Astrocyte of the hippocampus (primary cell): ENCODE measurements around the gene GCG.

Experiments
- DNase-seq: peaks from one replicate; pipeline ENCODE4 v3.0.0; 2011; ENCODE audit warnings: low read depth, low spot score

The GCG gene

GRCh38 chr2:162149940-162150339, 2.1 kb downstream of the GCG start:
- DNase-seq, result no peak

- DNase-seq, result no peak
Measured at GRCh38 chr2:162149466-162149865, 2.6 kb downstream of the GCG start.

GRCh38 chr2:162148956-162149355, 3.1 kb downstream of the GCG start:
- peak; percentile 56 for DNase-seq

GRCh38 chr2:162143969-162144368, 8.1 kb downstream of the GCG start:
- no peak for DNase-seq

GRCh38 chr2:162138310-162138709, 13.7 kb downstream of the GCG start:
- no peak for DNase-seq

- DNase-seq, result no peak
Measured at GRCh38 chr2:162127422-162127821, 24.6 kb downstream of the GCG start.

GRCh38 chr2:162126527-162126926, 25.5 kb downstream of the GCG start:
- DNase-seq, result no peak

GRCh38 chr2:162126111-162126519, 25.9 kb downstream of the GCG start:
- DNase-seq, result no peak

- DNase-seq, result peak; percentile 66
Measured at GRCh38 chr2:162125138-162125537, 26.9 kb downstream of the GCG start.

- DNase-seq, result peak; percentile 73
Measured at GRCh38 chr2:162123806-162124758, 28.0 kb downstream of the GCG start.

- peak; percentile 32 for DNase-seq
Measured at GRCh38 chr2:162118166-162119031, 33.6 kb downstream of the GCG start.

- DNase-seq, result no peak
Measured at GRCh38 chr2:162116352-162116751, 35.7 kb downstream of the GCG start.

GRCh38 chr2:162115076-162115475, 37.0 kb downstream of the GCG start:
- no peak for DNase-seq

GRCh38 chr2:162114271-162114670, 37.8 kb downstream of the GCG start:
- no peak for DNase-seq

GRCh38 chr2:162113776-162114168, 38.3 kb downstream of the GCG start:
- peak; percentile 54 for DNase-seq

- peak; percentile 5 for DNase-seq
Measured at GRCh38 chr2:162113088-162113775, 38.8 kb downstream of the GCG start.

- peak; percentile 14 for DNase-seq
Measured at GRCh38 chr2:162111958-162112850, 39.8 kb downstream of the GCG start.

- no peak for DNase-seq
Measured at GRCh38 chr2:162107361-162107901, 44.6 kb downstream of the GCG start.

GRCh38 chr2:162106746-162107145, 45.3 kb downstream of the GCG start:
- DNase-seq, result no peak

GRCh38 chr2:162106146-162106551, 45.9 kb downstream of the GCG start:
- DNase-seq, result no peak
